Aorta (tissue), 5 donors: ENCODE results near the gene ADAM22. TPM values are rescaled to one million over a fixed set of nuclear protein-coding genes. Genes with fewer than 3 reads are reported as not detected.
"Not testable (repeated sequence)": the region's sequence is repeated elsewhere in the genome, so short reads cannot be mapped to it uniquely, and the experiment has no call there.

Experiments used
- ATAC-seq: fragments of 200-7000 bp; cut with Tn5 transposase; one replicate; pipeline ENCODE4 v1.9.1; 2022; ENCODE audit warnings: moderate library complexity; ENCODE audit not compliant: low FRiP score
- DNase-seq, 2 donors: peaks; one replicate each; pipeline ENCODE4 v3.0.0-alpha.2; 2020
- H3K27ac ChIP-seq, 2 donors: one replicate each; pipeline ENCODE4 v1.5.1; 2013; ENCODE audit warnings: low read length in 2 of 2, mild to moderate bottlenecking in 2 of 2, moderate library complexity in 2 of 2, control low read depth in 1 of 2, inconsistent platforms in 1 of 2, low read depth in 1 of 2
- H3K27me3 ChIP-seq, 2 donors: one replicate each; pipeline ENCODE4 v1.6.1; 2013; ENCODE audit warnings: control low read depth in 1 of 2, low read length in 1 of 2, mild to moderate bottlenecking in 1 of 2, moderate library complexity in 1 of 2; ENCODE audit not compliant: insufficient read depth in 2 of 2, control insufficient read depth in 1 of 2
- H3K36me3 ChIP-seq, 2 donors: one replicate each; pipeline ENCODE4 v1.6.1; 2013; ENCODE audit warnings: control low read depth in 1 of 2, low read length in 1 of 2, mild to moderate bottlenecking in 1 of 2; ENCODE audit not compliant: insufficient read depth in 2 of 2, control insufficient read depth in 1 of 2
- H3K4me1 ChIP-seq, 2 donors: one replicate each; pipeline ENCODE4 v1.6.1; 2013; ENCODE audit warnings: low read length in 2 of 2, control low read depth in 1 of 2, mild to moderate bottlenecking in 1 of 2, moderate library complexity in 1 of 2; ENCODE audit not compliant: insufficient read depth in 2 of 2, control insufficient read depth in 1 of 2
- H3K4me3 ChIP-seq, 2 donors: one replicate each; pipeline ENCODE4 v1.5.1; 2013; ENCODE audit warnings: low read length in 2 of 2, control low read depth in 1 of 2, mild to moderate bottlenecking in 1 of 2
- H3K9me3 ChIP-seq: one replicate; pipeline ENCODE4 v1.6.1; 2013; ENCODE audit warnings: mild to moderate bottlenecking, low read length; ENCODE audit not compliant: control insufficient read depth
- WGBS, 2 donors: extraction: QIAGEN DNeasy Blood & Tissue Kit; methylation state at CpG; one replicate each; pipeline ENCODE4 v1.1.7; 2013; 5-methylcytosine and 5-hydroxymethylcytosine counted together
- intact Hi-C, 2 donors: fragments of 100-400 bp; cut with DNase I; formaldehyde crosslinking; loops; one replicate each; pipeline versions ENCODE4 v1.14.2 to v1.15.0; 2022
- polyA plus RNA-seq, 2 donors: library from polyadenylated mRNA; stranded (reverse); fragments of 200-250 nt; gene quantifications; one replicate each; pipeline ENCODE4 v1.2.3, GENCODE V29; 2013
- total RNA-seq, 2 donors: library from RNA; stranded (reverse); fragmentation: NEBNext Ultra II Directional; extraction: Animal tissue kit (Norgen Biotek cat#: 25700); gene quantifications; one replicate each; pipeline ENCODE4 v1.2.1, GENCODE V29; 2021
- donor health status: healthy with polysubstance abuse.
- donor health status: Bipolar disorder and iron deficiency.
- donor health status: DM: no; HTN: no; CAD: no.
- donor health status: DM: no; HTN: no; CAD: no.
- donor health status: DM: yes; HTN: yes; CAD: no.

Gene ADAM22
- total and polyA plus RNA-seq, 4 donors, result 0.13 to 8.4 (median 3.1) TPM

DNA sequence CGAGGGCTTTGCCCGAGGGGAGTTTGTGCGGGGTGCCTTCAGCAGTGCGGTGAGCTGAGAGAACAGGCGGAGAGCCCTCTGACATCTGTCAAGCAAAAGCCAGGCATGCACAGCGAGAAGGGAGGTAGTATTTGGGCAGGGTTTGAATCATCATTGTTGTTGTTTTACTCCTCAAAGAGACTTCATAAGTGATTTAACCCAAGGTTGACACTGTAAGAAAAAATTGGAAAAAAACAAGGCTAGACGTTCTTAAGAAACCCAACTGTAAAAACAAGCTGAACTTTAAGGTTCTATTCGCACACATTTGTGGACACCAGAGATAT, 1.3 kb downstream of the ADAM22 start:
- Histone ChIP-seq H3K4me3 (peak overlapping the region in 1 of 2 donors; percentile 50), H3K36me3 (no peaks in the 10 kb centered on the region), H3K9me3 (no peaks in the 10 kb centered on the region), H3K27me3 (no peaks in the 10 kb centered on the region), H3K27ac (no peak overlapping the region), H3K4me1 (no peaks in the 10 kb centered on the region)
- no peak for ATAC-seq
- intact Hi-C loops, result no loop called here
- no peak for DNase-seq
- 21 to 27% methylated on average over 8 of the region's 8 CpGs for WGBS, 2 donors

DNA sequence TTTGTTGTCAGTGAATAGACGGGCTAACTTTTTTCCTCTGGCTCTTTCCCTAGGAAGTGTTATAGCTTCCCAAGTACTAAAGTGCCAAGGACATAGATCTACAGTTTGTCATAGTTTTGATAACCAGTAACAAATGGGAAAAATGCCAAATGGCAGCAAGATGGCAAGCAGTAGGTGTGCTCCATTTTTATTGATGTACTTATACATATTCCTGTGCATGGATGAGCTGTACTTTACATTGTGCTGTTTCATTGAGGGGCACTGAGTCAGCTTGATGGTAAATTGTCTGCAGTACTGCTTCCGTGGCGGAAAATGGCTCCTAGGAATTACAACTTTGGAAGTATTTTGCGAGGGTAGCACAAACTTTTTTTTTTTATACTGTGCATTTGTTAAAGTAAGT, 7.1 kb downstream of the ADAM22 start:
- 85 to 86% methylated on average over 4 of the region's 4 CpGs for WGBS, 2 donors

DNA sequence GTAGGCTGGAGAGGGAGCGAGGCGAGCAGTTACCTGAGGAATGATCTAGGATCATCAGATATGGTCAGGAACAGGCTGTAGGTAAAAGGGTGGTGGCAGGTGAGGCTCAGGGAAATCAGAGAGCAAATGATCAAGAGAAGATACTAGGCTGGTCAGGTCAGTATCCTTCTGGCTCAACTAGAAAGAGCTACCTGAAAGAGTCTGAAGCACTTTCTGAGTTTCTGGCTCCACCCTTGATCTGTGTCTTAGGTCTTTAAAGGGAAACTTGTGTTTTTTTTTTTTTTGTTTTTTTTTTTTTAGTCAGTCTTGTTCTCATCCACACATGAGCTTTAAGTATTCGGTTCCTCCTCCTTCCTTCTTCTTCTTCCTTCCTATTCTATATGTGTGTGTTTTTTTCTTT, 10.5 kb downstream of the ADAM22 start:
- intact Hi-C loops, result no loop called here
- no peak for DNase-seq
- 94 to 96% methylated on average over 3 of the region's 3 CpGs for WGBS, 2 donors

More for the DNA sequence above, 7.1 kb downstream of the ADAM22 start:
- no peak for ATAC-seq
- Histone ChIP-seq H3K9me3 (no peaks in the 10 kb centered on the region), H3K4me1 (no peaks in the 10 kb centered on the region), H3K36me3 (no peaks in the 10 kb centered on the region), H3K4me3 (no peak overlapping the region), H3K27ac (no peak overlapping the region), H3K27me3 (no peaks in the 10 kb centered on the region)
- intact Hi-C loops, result no loop called here
- DNase-seq, result no peak

DNA sequence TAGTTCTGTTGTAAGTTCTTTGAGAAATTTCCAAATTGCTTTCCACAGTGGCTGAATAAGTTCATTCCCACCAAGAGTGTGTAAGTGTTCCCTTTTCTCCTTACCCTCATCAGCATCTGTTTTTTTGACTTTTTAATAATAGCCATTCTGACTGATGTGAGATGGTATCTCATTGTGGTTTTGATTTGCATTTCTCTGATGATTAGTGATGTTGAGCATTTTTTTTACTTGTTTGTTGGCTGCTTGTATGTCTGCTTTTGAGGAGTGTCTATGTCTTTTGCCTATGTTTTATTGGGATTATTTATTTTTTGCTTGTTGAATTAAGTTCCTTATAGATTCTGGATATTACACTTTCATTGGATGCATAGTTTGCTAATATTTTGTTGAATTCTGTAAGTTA, 11.9 kb downstream of the ADAM22 start:
- H3K4me3 ChIP-seq, H3K27ac ChIP-seq, ATAC-seq, H3K27me3 ChIP-seq, H3K36me3 ChIP-seq, H3K9me3 ChIP-seq, H3K4me1 ChIP-seq, intact Hi-C loops, DNase-seq: not testable (repeated sequence)

More for the DNA sequence above, 10.5 kb downstream of the ADAM22 start:
- H3K4me1 ChIP-seq, result no peaks in the 10 kb centered on the region
- ATAC-seq, result no peak
- H3K27ac ChIP-seq, result no peak overlapping the region
- no peaks in the 10 kb centered on the region for H3K27me3 ChIP-seq
- H3K4me3 ChIP-seq, result no peak overlapping the region
- H3K9me3 ChIP-seq, result no peaks in the 10 kb centered on the region
- H3K36me3 ChIP-seq, result no peaks in the 10 kb centered on the region

DNA sequence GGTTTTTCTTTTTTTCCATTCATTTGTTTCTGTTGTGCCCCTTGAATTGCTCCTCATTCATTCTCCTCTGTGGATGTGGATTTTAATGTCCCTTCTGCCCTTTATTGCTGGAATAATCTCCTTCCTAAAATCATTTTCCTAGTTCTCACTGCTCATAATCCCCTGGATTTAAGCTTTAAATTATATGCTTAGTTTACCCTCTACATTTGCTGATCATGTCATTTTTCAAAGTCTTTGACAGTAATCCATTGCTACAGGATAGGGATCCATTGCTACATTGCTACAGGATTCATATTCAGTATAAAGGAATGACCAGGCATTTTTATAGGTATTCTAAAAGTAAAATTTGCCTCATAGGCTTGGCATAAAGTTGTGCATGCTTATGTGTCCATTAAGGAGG, 14.3 kb downstream of the ADAM22 start:
- ATAC-seq, result no peak

DNA sequence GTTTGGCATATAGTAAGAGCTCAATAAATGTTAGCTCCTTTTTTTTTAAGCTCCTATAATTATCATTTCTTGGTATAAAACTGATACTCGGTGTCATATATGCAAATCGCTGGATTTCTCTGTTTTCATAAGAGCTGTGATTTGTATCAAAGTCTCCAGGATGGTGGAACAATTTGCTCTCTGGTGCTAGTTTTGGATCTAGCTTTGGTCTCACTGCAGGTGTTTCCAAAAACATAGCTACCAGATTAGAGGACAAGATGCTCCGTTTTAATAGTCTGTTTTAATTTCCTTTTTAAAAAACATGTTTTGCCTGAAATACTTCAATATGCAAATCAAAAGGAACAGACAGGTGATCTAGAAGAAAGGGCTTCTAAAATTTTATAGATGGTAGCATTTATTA, 25.3 kb downstream of the ADAM22 start:
- ATAC-seq, result no peak
- H3K9me3 ChIP-seq, result peaks cover 2% of the 10 kb centered on the region
- intact Hi-C loops, result no loop called here
- no peak overlapping the region for H3K4me3 ChIP-seq
- H3K4me1 ChIP-seq, result no peaks in the 10 kb centered on the region
- H3K36me3 ChIP-seq, result no peaks in the 10 kb centered on the region
- 92% methylated on average over 3 of the region's 3 CpGs for WGBS, 2 donors
- H3K27me3 ChIP-seq, result no peaks in the 10 kb centered on the region
- H3K27ac ChIP-seq, result no peak overlapping the region
- DNase-seq, result no peak

More for the DNA sequence above, 14.3 kb downstream of the ADAM22 start:
- H3K9me3 ChIP-seq, result no peaks in the 10 kb centered on the region
- H3K4me1 ChIP-seq, result no peaks in the 10 kb centered on the region
- H3K4me3 ChIP-seq, result no peak overlapping the region
- intact Hi-C loops, result no loop called here
- H3K36me3 ChIP-seq, result no peaks in the 10 kb centered on the region
- H3K27me3 ChIP-seq, result no peaks in the 10 kb centered on the region
- H3K27ac ChIP-seq, result no peak overlapping the region
- no peak for DNase-seq

DNA sequence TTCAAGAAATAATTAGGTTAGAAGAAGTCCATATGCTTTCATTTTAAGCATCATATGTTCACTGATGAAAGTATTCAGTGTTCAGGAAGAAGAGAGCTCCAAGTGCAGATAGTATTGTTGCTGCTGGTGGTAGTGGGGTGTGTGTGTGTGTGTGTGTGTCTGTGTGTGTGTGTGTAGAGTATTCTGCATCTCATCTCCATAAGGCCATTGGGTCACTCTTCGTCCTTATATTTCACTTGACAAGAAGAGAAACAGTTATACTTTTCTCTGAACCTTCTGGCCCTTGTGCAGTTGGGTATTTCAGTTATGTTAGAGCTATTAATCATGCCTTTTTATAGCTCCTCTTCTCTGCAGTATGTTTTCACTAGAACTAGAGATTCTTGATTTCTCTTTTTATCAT, 26.2 kb downstream of the ADAM22 start:
- ATAC-seq, result no peak
- WGBS, 2 donors, result 47 to 63% methylated on average over 1 of the region's 1 CpG

DNA sequence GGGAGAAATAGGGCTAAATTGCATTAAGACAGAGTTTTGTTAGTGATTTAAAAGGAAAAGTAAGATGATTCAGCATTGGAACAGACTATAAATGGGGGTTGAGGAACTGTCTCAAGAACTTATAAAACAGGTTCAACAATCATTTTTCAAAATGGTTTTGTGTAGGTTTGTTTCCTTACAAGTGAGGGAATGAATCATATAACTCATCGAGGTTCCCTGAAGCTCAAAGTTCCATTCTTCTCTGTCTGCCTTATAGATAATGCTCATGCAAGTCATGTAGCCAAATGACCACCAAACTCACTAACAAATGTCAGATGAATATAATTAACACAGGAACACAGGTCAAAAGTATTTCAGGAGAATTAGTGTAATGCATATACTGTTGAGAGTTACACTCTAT, 27.7 kb downstream of the ADAM22 start:
- Histone ChIP-seq H3K4me1 (no peaks in the 10 kb centered on the region), H3K36me3 (no peaks in the 10 kb centered on the region), H3K27ac (no peak overlapping the region), H3K27me3 (no peaks in the 10 kb centered on the region), H3K4me3 (no peak overlapping the region), H3K9me3 (no peaks in the 10 kb centered on the region)
- ATAC-seq (no peak), DNase-seq (no peak)
- intact Hi-C loops, result no loop called here
- 84 to 89% methylated on average over 1 of the region's 1 CpG for WGBS, 2 donors

More for the DNA sequence above, 26.2 kb downstream of the ADAM22 start:
- H3K4me1 ChIP-seq, result no peaks in the 10 kb centered on the region
- intact Hi-C loops, result no loop called here
- no peaks in the 10 kb centered on the region for H3K27me3 ChIP-seq
- DNase-seq, result no peak
- H3K4me3 ChIP-seq, result no peak overlapping the region
- H3K27ac ChIP-seq, result no peak overlapping the region
- H3K36me3 ChIP-seq, result no peaks in the 10 kb centered on the region
- H3K9me3 ChIP-seq, result peaks cover 2% of the 10 kb centered on the region

DNA sequence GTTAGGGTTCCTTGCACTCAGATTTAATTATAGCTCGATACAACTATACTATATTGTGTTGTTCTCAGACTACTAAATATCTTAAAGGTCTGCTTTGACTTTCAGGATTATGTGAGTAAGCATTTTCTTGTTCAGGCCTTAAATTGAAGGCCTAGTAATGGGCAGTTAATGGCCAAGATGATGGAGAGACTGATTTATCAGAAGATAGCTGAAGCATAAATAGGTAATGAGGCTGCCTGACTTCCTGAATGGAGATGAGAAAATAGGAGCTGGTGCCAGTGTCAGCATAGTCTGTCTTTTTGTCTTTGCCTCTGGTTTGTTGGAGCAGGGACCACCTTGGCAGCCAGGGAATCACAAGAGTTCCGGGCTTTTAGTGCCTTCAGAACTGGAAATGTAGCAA, 32.2 kb downstream of the ADAM22 start:
- DNase-seq, result no peak
- Histone ChIP-seq H3K9me3 (no peaks in the 10 kb centered on the region), H3K4me1 (no peaks in the 10 kb centered on the region), H3K27ac (no peak overlapping the region), H3K27me3 (no peaks in the 10 kb centered on the region), H3K4me3 (no peak overlapping the region), H3K36me3 (no peaks in the 10 kb centered on the region)
- no peak for ATAC-seq
- intact Hi-C loops, result no loop called here
- WGBS, 2 donors, result 78 to 88% methylated on average over 2 of the region's 2 CpGs
